Measurements from ENCODE around the gene EEF1AKMT2. TPM values are rescaled to one million over a fixed set of nuclear protein-coding genes. Genes with fewer than 3 reads are reported as not detected.

Gene EEF1AKMT2
- total and polyA plus RNA-seq, 9 of the 15 experiments (the other 6 are each of a cell fraction or from before 2014, with no cell fraction given): 9.3 to 34.3 (median 23.7) TPM

GRCh38 chr10:124744102-124745050, 47.3 kb downstream of the EEF1AKMT2 start, which contains the start of gene FAM53B:
FAM53B (minus strand) TSS chr10:124744378; CDS start chr10:124706713, 37,665 bp downstream.
- no TSS peak for BruUV-seq (replicated peaks)
- Histone ChIP-seq H3K4me3 (peak within 1 kb of the TSS; percentile 54), H3K4me1 (replicated peaks in 1 of 2; ENCODE audit: control insufficient read depth in 2 of 2, insufficient read depth in 2 of 2, low read length in 2 of 2) (peaks cover 26 to 29% of the 10 kb centered on the region in 2 experiments; a peak in 4 of 5 replicates), H3K9ac (ENCODE audit: insufficient read depth in 1 of 2, low read depth in 2 of 2, low read length in 2 of 2) (peak within 1 kb of the TSS; percentile 57 to 94), H4K20me1 (replicated peaks; ENCODE audit: control insufficient read depth, insufficient read depth, low read length) (0 out of 2 replicates have a peak, but pooled peaks cover 5% of the 10 kb centered on the region), H3K9me1 (ENCODE audit: control insufficient read depth, insufficient read depth, low read length) (no peaks in the 10 kb centered on the region), H3K79me2 (ENCODE audit: control insufficient read depth, insufficient read depth, low read length) (peaks cover 41% of the 10 kb centered on the region), H3K27ac (ENCODE audit: extremely low read depth, low read depth, low read length) (peak within 1 kb of the TSS; percentile 70), H3K4me2 (ENCODE audit: insufficient read depth, low read length) (peak within 1 kb of the TSS; percentile 77), H2AFZ (ENCODE audit: low read depth, low read length) (peak within 1 kb of the TSS; percentile 68), H3K36me3 (ENCODE audit: control insufficient read depth, insufficient read depth, low read length) (peaks cover 14% of the 10 kb centered on the region), H3K9me3 (replicated peaks; ENCODE audit: control insufficient read depth, insufficient read depth, low read depth, low read length) (no peaks in the 10 kb centered on the region), H3K27me3 (ENCODE audit: control insufficient read depth in 2 of 2, insufficient read depth in 2 of 2, low read length in 2 of 2) (no peaks in the 10 kb centered on the region)
- FAIRE-seq: peak; percentile 68
- ATAC-seq: peak; percentile 80
- DNase-seq (ENCODE audit: extremely low read depth in 1 of 4, low spot score in 3 of 4): peak; percentile 81 to 87 (median 84)
- in situ Hi-C loops (cut with MboI): loop anchor here (5.0 to 10.0 kb wide), 2 partner anchors 192 to 300 kb away; no protein-coding TSS in a partner anchor
- POLR2A ChIA-PET: interaction anchor here (0.7 kb wide), 1 partner anchor 204 kb away, joined by 3 read pairs; no protein-coding TSS in a partner anchor
- 4% methylated on average over 5 of the region's 100 CpGs for WGBS (ENCODE audit: insufficient coverage, low coverage, missing lambda C conversion rate)
- intact Hi-C loops (cut with micrococcal nuclease): loop anchor here (5.0 to 10.0 kb wide), 3 partner anchors 72 to 97 kb away; no protein-coding TSS in a partner anchor
- CTCF ChIA-PET (ENCODE audit: low intra/inter-chr PET ratio): interaction anchor here (0.7 to 2.7 kb wide), 3 partner anchors 9 to 213 kb away, joined by 3 to 17 read pairs (median 14); no protein-coding TSS in a partner anchor
- TF ChIP-seq NONO (IDR thresholded peaks at IDR 0.05; ENCODE audit: low read depth in 2 of 2, low read length in 1 of 2) (peak in 1 of 2 experiments; percentile 83; a peak in 2 of 4 replicates), ETS1 (conservative IDR thresholded peaks at IDR 0.05; ENCODE audit: control insufficient read depth, low read depth, low read length) (peak; percentile 22; the same call in 1 of the 2 replicates), ATF7 (IDR thresholded peaks at IDR 0.05) (no peak), ATF3 (IDR thresholded peaks at IDR 0.05) (no peak), ATF3 (CRISPR knock-in tag; conservative IDR thresholded peaks at IDR 0.05) (no peak), RBFOX2 (IDR thresholded peaks at IDR 0.05; ENCODE audit: low read depth, low read length) (peak; percentile 53; the same call in 1 of the 2 replicates), MAFK (IDR thresholded peaks at IDR 0.05; ENCODE audit: low read length) (no peak), ZNF134 (CRISPR knock-in tag; conservative IDR thresholded peaks at IDR 0.05) (no peak), E2F6 (IDR thresholded peaks at IDR 0.05; ENCODE audit: borderline replicate concordance in 1 of 2, extremely low read depth in 1 of 2, insufficient read depth in 1 of 2, insufficient read length in 1 of 2, low read depth in 1 of 2, low read length in 1 of 2, poor library complexity in 1 of 2, severe bottlenecking in 1 of 2) (peak; percentile 55 to 74), ZNF507 (tag; conservative IDR thresholded peaks at IDR 0.05) (no peak), ZNF707 (CRISPR knock-in tag; conservative IDR thresholded peaks at IDR 0.05) (no peak), THRA (IDR thresholded peaks at IDR 0.05) (no peak), SNIP1 (IDR thresholded peaks at IDR 0.05; ENCODE audit: low read depth) (no peak)
